Measurements from ENCODE around the gene IZUMO1. TPM values are rescaled to one million over a fixed set of nuclear protein-coding genes. Genes with fewer than 3 reads are reported as not detected.

Gene IZUMO1
- total and polyA plus RNA-seq, 2 of the 4 experiments (the other 2 are of a cell fraction) = not detected

DNA sequence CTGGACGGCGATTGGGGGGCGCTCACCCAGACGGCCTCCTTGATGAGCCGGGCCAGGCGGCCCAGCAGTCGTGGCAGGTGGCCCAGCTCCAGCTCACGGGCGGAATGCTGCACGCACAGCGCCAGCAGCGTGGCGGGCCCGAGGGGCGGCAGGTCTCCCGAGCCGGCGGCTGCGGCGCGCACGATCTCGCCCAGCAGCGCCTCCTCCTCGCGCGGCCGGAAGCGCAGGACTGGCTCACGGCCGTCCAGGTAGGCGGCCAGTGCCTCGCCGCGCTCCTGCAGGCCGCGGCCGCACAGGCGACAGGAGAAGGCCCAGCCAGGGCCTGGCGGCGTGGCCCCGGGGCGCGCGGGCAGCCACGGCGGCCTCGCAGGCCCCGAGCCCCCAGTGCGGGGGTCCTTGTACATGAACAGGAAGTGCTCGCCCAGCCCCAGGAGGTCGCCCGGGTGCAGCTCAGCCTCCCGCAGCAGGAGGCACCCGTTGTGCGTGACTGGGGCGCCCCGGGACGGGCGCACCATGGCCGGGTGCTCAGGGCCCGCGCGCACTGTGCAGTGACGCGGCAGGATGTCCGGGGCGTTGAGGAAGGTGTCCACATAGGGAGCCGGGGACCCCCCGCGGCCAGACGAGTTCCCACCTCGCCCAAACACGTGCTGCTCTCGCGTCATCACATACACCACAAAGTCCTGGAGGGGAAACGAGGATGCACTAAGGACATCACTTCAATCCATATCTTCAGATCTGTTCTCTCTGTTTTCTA lies 17.6 kb downstream of the IZUMO1 start:
- Histone ChIP-seq H4K8ac (ENCODE audit: low read depth in 2 of 2, low read length in 2 of 2) (no peak overlapping the region), H3K27ac (ENCODE audit: insufficient read depth, low read length) (no peak overlapping the region), H3K9me3 (ENCODE audit: control insufficient read depth, insufficient read depth, low read length) (no peaks in the 10 kb centered on the region), H2AFZ (replicated peaks; ENCODE audit: low read length, poor library complexity) (peak overlapping the region; percentile 4), H3K4me1 (ENCODE audit: control insufficient read depth, insufficient read depth, low read length) (peaks cover 4% of the 10 kb centered on the region; the same call in 1 of the 2 replicates), H2BK20ac (ENCODE audit: low read depth, low read length) (no peak overlapping the region), H2BK120ac (ENCODE audit: low read depth, low read length) (no peak overlapping the region), H4K5ac (ENCODE audit: low read depth, low read length) (no peak overlapping the region), H2BK5ac (ENCODE audit: low read depth, low read length, poor library complexity, severe bottlenecking) (no peak overlapping the region), H2AK9ac (replicated peaks; ENCODE audit: low read depth, low read length, poor library complexity) (no peak overlapping the region), H3K23ac (ENCODE audit: low read depth, low read length) (no peak overlapping the region), H3K27me3 (ENCODE audit: control insufficient read depth, insufficient read depth, low read length) (peaks cover 6% of the 10 kb centered on the region), H3K56ac (ENCODE audit: extremely low read depth, insufficient read depth, low read length) (no peak overlapping the region), H4K20me1 (ENCODE audit: insufficient read depth, low read length) (no peaks in the 10 kb centered on the region), H3K4me2 (ENCODE audit: low read depth, low read length) (no peak overlapping the region), H3K9me1 (ENCODE audit: insufficient read depth, low read length) (peaks cover 5% of the 10 kb centered on the region), H3K4ac (ENCODE audit: low read depth, low read length) (no peak overlapping the region), H2BK15ac (ENCODE audit: low read depth, low read length) (no peak overlapping the region), H2AK5ac (ENCODE audit: low read depth, low read length) (no peak overlapping the region), H3K9ac (ENCODE audit: low read depth, low read length) (no peak overlapping the region), H3K14ac (replicated peaks; ENCODE audit: low read depth, low read length) (no peak overlapping the region), H3K79me1 (ENCODE audit: low read depth in 1 of 2, low read length in 2 of 2) (no peaks in the 10 kb centered on the region), H3K36me3 (ENCODE audit: control insufficient read depth, insufficient read depth, low read length) (no peaks in the 10 kb centered on the region), H3K4me3 (ENCODE audit: insufficient read depth, low read depth, low read length) (no peak overlapping the region), H4K91ac (ENCODE audit: insufficient read depth, low read depth, low read length) (no peak overlapping the region), H3K18ac (ENCODE audit: low read depth, low read length) (no peak overlapping the region)
- TF ChIP-seq POLR2A (IDR thresholded peaks at IDR 0.05; ENCODE audit: low read depth, low read length) (no peak), BHLHE40 (IDR thresholded peaks at IDR 0.05; ENCODE audit: low read depth, low read length) (no peak), FOS (IDR thresholded peaks at IDR 0.05; ENCODE audit: low read depth, low read length) (no peak)
- POLR2A ChIA-PET (ENCODE audit: unreplicated experiment) = no interaction called here
- ATAC-seq (ENCODE audit: low read depth) (no peak), DNase-seq (no peak)
- CTCF ChIA-PET = no interaction called here
- 32% methylated on average over 48 of the region's 77 CpGs; no CpG with 5 or more reads in 1 of the 2 experiments for WGBS, 2 experiments (ENCODE audit: extremely low coverage in 2 of 2, insufficient read length in 1 of 2)
- intact Hi-C loops (cut with micrococcal nuclease) (no loop called here), dilution Hi-C loops (cut with HindIII; ENCODE audit: low sequenced_read_pairs, unreplicated experiment) (no loop called here), in situ Hi-C loops (cut with MboI; ENCODE audit: low sequenced_read_pairs) (no loop called here)
- no TSS peak for BruUV-seq (replicated peaks)
